ENCODE results near the gene GPR68.
"Not testable (repeated sequence)": the region's sequence is repeated elsewhere in the genome, so short reads cannot be mapped to it uniquely, and the experiment has no call there.

The GPR68 gene

GRCh38 chr14:91187271-91187670 is 57.2 kb downstream of the GPR68 start:
- DNase-seq, result no peak

GRCh38 chr14:91186515-91187066 is 57.9 kb downstream of the GPR68 start:
- DNase-seq, result no peak

- no peak for DNase-seq
Observed at GRCh38 chr14:91185721-91186120, 58.8 kb downstream of the GPR68 start.

- no peak for DNase-seq
Observed at GRCh38 chr14:91184559-91184958, 59.9 kb downstream of the GPR68 start.

GRCh38 chr14:91182753-91183152 is 61.8 kb downstream of the GPR68 start:
- DNase-seq, result not testable (repeated sequence)
